K562 (cell line): ENCODE results near the gene LMO2. TPM values are rescaled to one million over a fixed set of nuclear protein-coding genes. Genes with fewer than 3 reads are reported as not detected.
A peak's percentile ranks its signal among the peaks of the same experiment; 100 is the strongest.

Experiments
- ARHGAP35 ChIP-seq: fragments of 450-650 bp; IDR thresholded peaks from 2 replicates; pipeline ENCODE4 v1.6.1; 2018; ENCODE audit not compliant: partially characterized antibody
- ARID4B ChIP-seq: sonication (generic); formaldehyde crosslinking; IDR thresholded peaks from 2 replicates; pipeline ENCODE4 v1.8.0; 2022; ENCODE audit warnings: mild to moderate bottlenecking, missing genetic modification reagents
- CBX1 ChIP-seq: sonication (generic); IDR thresholded peaks from 2 replicates; pipeline ENCODE4 v1.6.1; 2016; ENCODE audit warnings: antibody characterized with exemption, low read depth, mild to moderate bottlenecking
- CHD4 ChIP-seq: fragments of 200-600 bp; sonication (generic); IDR thresholded peaks from 3 replicates; pipeline ENCODE4 v1.6.1; 2012; ENCODE audit warnings: low read depth, mild to moderate bottlenecking, mixed read lengths, low read length, inconsistent platforms; ENCODE audit not compliant: insufficient read depth, insufficient replicate concordance, poor library complexity, severe bottlenecking
- EGR1 ChIP-seq: fragments of 450-650 bp; conservative IDR thresholded peaks from 2 replicates; pipeline ENCODE4 v1.6.1; 2017; ENCODE audit warnings: mild to moderate bottlenecking
- GATAD2A ChIP-seq: fragments of 450-650 bp; IDR thresholded peaks from 2 replicates; pipeline ENCODE4 v1.6.1; 2017
- HNRNPL ChIP-seq: fragments of 200-400 bp; formaldehyde crosslinking; IDR thresholded peaks from 2 replicates; pipeline ENCODE4 v1.6.1; 2017; ENCODE audit warnings: low read depth, mild to moderate bottlenecking, low read length
- ILK ChIP-seq: fragments of 450-650 bp; IDR thresholded peaks from 2 replicates; pipeline ENCODE4 v1.6.1; 2016; ENCODE audit warnings: missing genetic modification characterization, low read depth, mild to moderate bottlenecking, missing compliant biosample characterization, moderate library complexity, borderline replicate concordance
- NCOA1 ChIP-seq: fragments of 450-650 bp; IDR thresholded peaks from 2 replicates; pipeline ENCODE4 v1.6.1; 2016; ENCODE audit warnings: low read depth
- POLR2H ChIP-seq: IDR thresholded peaks from 2 replicates; pipeline ENCODE4 v1.6.1; 2016; ENCODE audit warnings: missing genetic modification characterization, low read depth, mild to moderate bottlenecking, control low read depth, missing compliant biosample characterization, moderate library complexity
- TFAP4 ChIP-seq: sonication (generic); formaldehyde crosslinking; IDR thresholded peaks from 2 replicates; pipeline ENCODE4 v1.8.0; 2022; ENCODE audit warnings: missing genetic modification reagents, mild to moderate bottlenecking, moderate library complexity, borderline replicate concordance
- TRIM24 ChIP-seq, 2 experiments: fragments of 450-650 bp; IDR thresholded peaks; 2 replicates each; pipeline ENCODE4 v1.6.1; 2016
- ZFX ChIP-seq: sonication (generic); formaldehyde crosslinking; IDR thresholded peaks from 2 replicates; pipeline ENCODE4 v1.8.0; 2022; ENCODE audit warnings: mild to moderate bottlenecking, missing genetic modification reagents, moderate library complexity
- ZNF592 ChIP-seq: fragments of 450-650 bp; IDR thresholded peaks from 2 replicates; pipeline ENCODE4 v1.6.1; 2017; ENCODE audit warnings: antibody characterized with exemption, mild to moderate bottlenecking
- ZNF639 ChIP-seq, 2 experiments: fragments of 200-800 bp in 1 of 2; sonication (Bioruptor generic) in 1 of 2; sonication (generic) in 1 of 2; formaldehyde crosslinking in 1 of 2; IDR thresholded peaks in 1 of 2; conservative IDR thresholded peaks in 1 of 2; 2 replicates each; pipeline versions ENCODE4 v1.5.0 to v1.6.1; 2016 to 2020; ENCODE audit warnings: missing compliant biosample characterization in 1 of 2, missing genetic modification characterization in 1 of 2, missing genetic modification reagents in 1 of 2
- polyA plus RNA-seq, 8 experiments: library from polyadenylated mRNA; depleted of rRNA in 4 of 8; stranded (reverse) in 5 of 8; unstranded in 3 of 8; fragments of >200 nt; fragmentation: Nextera tagmentation in 2 of 8; fragmentation: Illumina TruSeq in 1 of 8; extraction: Ambion mirVana in 2 of 8; extraction: Trizol in 1 of 8; gene quantifications; 2 replicates each; pipeline versions ENCODE4 v1.2.1 to v1.2.3, GENCODE V29; 2011 to 2014; ENCODE audit warnings: inconsistent platforms in 1 of 8, missing spikeins in 1 of 8
- total RNA-seq, 7 experiments: library from RNA; depleted of rRNA in 6 of 7; stranded (reverse); fragments of >200 nt in 6 of 7; fragmentation: Illumina TruSeq in 2 of 7; extraction: Trizol in 2 of 7; gene quantifications; 2 replicates each; pipeline versions ENCODE4 v1.2.1 to v1.2.3, GENCODE V29; 2011 to 2021; ENCODE audit warnings: low replicate concordance in 1 of 7

The LMO2 gene
- total and polyA plus RNA-seq, 9 of the 15 experiments (the other 6 are each of a cell fraction or from before 2014, with no cell fraction given), result 6.9 to 126 (median 91.5) TPM

- 0 out of 4 replicates have a peak, but pooled peaks of 1 of the 2 experiments have one; percentile 54 for TF ChIP-seq ZNF639 (CRISPR knock-in tag; conservative IDR thresholded peaks at IDR 0.05 in 1 of 2, IDR thresholded peaks at IDR 0.05 in 1 of 2)
- peak; percentile 34; the same call in 1 of the 2 replicates for TF ChIP-seq ARID4B (CRISPR knock-in tag)
- peak; percentile 77 for TF ChIP-seq ZNF592
- TF ChIP-seq TFAP4 (CRISPR knock-in tag), result peak; percentile 63; the same call in 1 of the 2 replicates
- TF ChIP-seq NCOA1, result 0 out of 2 replicates have a peak, but pooled peaks have one; percentile 49
- peak; percentile 92 for TF ChIP-seq EGR1
- TF ChIP-seq CHD4, result peak; percentile 30
- TF ChIP-seq CBX1, result no peak
- no peak for TF ChIP-seq HNRNPL
- TF ChIP-seq ZFX (CRISPR knock-in tag), result peak; percentile 52
- TF ChIP-seq TRIM24 (IDR thresholded peaks at IDR 0.05), result 0 out of 4 replicates have a peak, but pooled peaks of 1 of the 2 experiments have one; percentile 32
- no peak for TF ChIP-seq ARHGAP35
- no peak for TF ChIP-seq POLR2H (tag)
- TF ChIP-seq ILK (tag), result no peak
- TF ChIP-seq GATAD2A, result peak; percentile 91
Measured at GRCh38 chr11:33892906-33893594, 1.2 kb upstream of the LMO2 start (continued).
